Natural killer cell treated with Interleukin-12 subunit alpha and Interleukin-12 subunit beta and Interleukin-15 and Interleukin-18, amount 100 ng/mL, for 72 hours (primary cell): ENCODE results near the gene CACNG1. TPM values are rescaled to one million over a fixed set of nuclear protein-coding genes. Genes with fewer than 3 reads are reported as not detected.

Source experiments
- ATAC-seq, 2 donors: fragments of 150-1000 bp; cut with Tn5 transposase in 1 of 2; sonication (Bioruptor Pico), chemical (Tn5 transposase) in 1 of 2; 2 replicates each; pipeline ENCODE4 v1.10.0; 2021
- DNase-seq: peaks from one replicate; pipeline ENCODE4 v3.0.0; 2022; ENCODE audit warnings: low spot score
- H3K27ac Mint-ChIP-seq, 2 donors: 1 replicate in 1 of 2; 2 replicates in 1 of 2; pipeline ENCODE4 v1.8.0; 2022; ENCODE audit warnings: mixed read lengths in 2 of 2, mild to moderate bottlenecking in 1 of 2, moderate library complexity in 1 of 2
- H3K27me3 Mint-ChIP-seq, 2 donors: 1 replicate in 1 of 2; 2 replicates in 1 of 2; pipeline ENCODE4 v1.8.0; 2022; ENCODE audit warnings: mixed read lengths in 2 of 2
- H3K36me3 Mint-ChIP-seq: one replicate; pipeline ENCODE4 v1.8.0; 2022; ENCODE audit warnings: mixed read lengths
- H3K4me1 Mint-ChIP-seq, 2 donors: 1 replicate in 1 of 2; 2 replicates in 1 of 2; pipeline ENCODE4 v1.8.0; 2022; ENCODE audit warnings: low read depth in 2 of 2, mixed read lengths in 2 of 2, mild to moderate bottlenecking in 1 of 2
- H3K4me3 Mint-ChIP-seq: one replicate; pipeline ENCODE4 v1.8.0; 2022; ENCODE audit warnings: mixed read lengths
- H3K9me3 Mint-ChIP-seq: 2 replicates; pipeline ENCODE4 v1.8.0; 2022; ENCODE audit warnings: mixed read lengths
- total RNA-seq, 2 donors: library from RNA; stranded (reverse); gene quantifications; one replicate each; pipeline ENCODE4 v1.2.3, GENCODE V29; 2022

Gene CACNG1
- total RNA-seq, 2 donors from 2014 or later = not detected

- Mint-ChIP-seq H3K4me1 (peaks cover 4 to 7% of the 10 kb centered on the region in 2 donors), H3K9me3 (no peaks in the 10 kb centered on the region), H3K27me3 (no peaks in the 10 kb centered on the region), H3K27ac (no peak overlapping the region), H3K36me3 (no peaks in the 10 kb centered on the region), H3K4me3 (no peak overlapping the region)
- ATAC-seq (no peak), DNase-seq (no peak)
Observed at GRCh38 chr17:67063141-67063540, 18.8 kb downstream of the CACNG1 start.

- no peak for DNase-seq
- peak overlapping the region in 1 of 2 donors; percentile 43 for H3K27ac Mint-ChIP-seq
- H3K4me1 Mint-ChIP-seq = peaks cover 4 to 7% of the 10 kb centered on the region in 2 donors
- ATAC-seq = no peak
- no peaks in the 10 kb centered on the region for H3K27me3 Mint-ChIP-seq
- H3K9me3 Mint-ChIP-seq = no peaks in the 10 kb centered on the region
- no peak overlapping the region for H3K4me3 Mint-ChIP-seq
- no peaks in the 10 kb centered on the region for H3K36me3 Mint-ChIP-seq
Observed at GRCh38 chr17:67066717-67067116, 22.4 kb downstream of the CACNG1 start.

- H3K36me3 Mint-ChIP-seq = no peaks in the 10 kb centered on the region
- H3K4me3 Mint-ChIP-seq = no peak overlapping the region
Observed at GRCh38 chr17:67067571-67068482, 23.5 kb downstream of the CACNG1 start.

GRCh38 chr17:67068999-67069398 is 24.6 kb downstream of the CACNG1 start:
- no peak for DNase-seq
- H3K9me3 Mint-ChIP-seq = no peaks in the 10 kb centered on the region

More at GRCh38 chr17:67067571-67068482, 23.5 kb downstream of the CACNG1 start:
- ATAC-seq = no peak
- peaks cover 4 to 7% of the 10 kb centered on the region in 2 donors for H3K4me1 Mint-ChIP-seq
- no peaks in the 10 kb centered on the region for H3K9me3 Mint-ChIP-seq
- H3K27me3 Mint-ChIP-seq = no peaks in the 10 kb centered on the region
- no peak for DNase-seq
- no peak overlapping the region for H3K27ac Mint-ChIP-seq

GRCh38 chr17:67069603-67070136 is 25.3 kb downstream of the CACNG1 start:
- no peak for DNase-seq
- H3K36me3 Mint-ChIP-seq = no peaks in the 10 kb centered on the region
- no peaks in the 10 kb centered on the region for H3K27me3 Mint-ChIP-seq
- H3K27ac Mint-ChIP-seq = peak overlapping the region in 1 of 2 donors; percentile 29
- H3K4me1 Mint-ChIP-seq = peaks cover 0 to 7% of the 10 kb centered on the region in 2 donors
- no peaks in the 10 kb centered on the region for H3K9me3 Mint-ChIP-seq
- H3K4me3 Mint-ChIP-seq = no peak overlapping the region
- no peak for ATAC-seq

More at GRCh38 chr17:67068999-67069398, 24.6 kb downstream of the CACNG1 start:
- Mint-ChIP-seq H3K36me3 (no peaks in the 10 kb centered on the region), H3K27ac (peak overlapping the region in 1 of 2 donors; percentile 29), H3K4me3 (no peak overlapping the region), H3K27me3 (no peaks in the 10 kb centered on the region), H3K4me1 (peaks cover 0 to 7% of the 10 kb centered on the region in 2 donors)
- no peak for ATAC-seq

GRCh38 chr17:67071595-67071994 is 27.2 kb downstream of the CACNG1 start:
- H3K4me3 Mint-ChIP-seq = no peak overlapping the region
- no peak for DNase-seq
- no peak overlapping the region for H3K27ac Mint-ChIP-seq
- peaks cover 4 to 11% of the 10 kb centered on the region in 2 donors for H3K4me1 Mint-ChIP-seq
- no peaks in the 10 kb centered on the region for H3K27me3 Mint-ChIP-seq
- peaks cover 4% of the 10 kb centered on the region for H3K36me3 Mint-ChIP-seq
- no peak for ATAC-seq
- H3K9me3 Mint-ChIP-seq = no peaks in the 10 kb centered on the region

GRCh38 chr17:67072885-67073284 is 28.5 kb downstream of the CACNG1 start:
- DNase-seq = no peak
- Mint-ChIP-seq H3K27me3 (no peaks in the 10 kb centered on the region), H3K9me3 (no peaks in the 10 kb centered on the region), H3K4me3 (no peak overlapping the region), H3K27ac (peak overlapping the region in 1 of 2 donors; percentile 30), H3K4me1 (peaks cover 4 to 9% of the 10 kb centered on the region in 2 donors), H3K36me3 (peaks cover 4% of the 10 kb centered on the region)
- ATAC-seq = no peak

GRCh38 chr17:67074781-67075180 is 30.4 kb downstream of the CACNG1 start:
- ATAC-seq (no peak), DNase-seq (no peak)
- Mint-ChIP-seq H3K4me3 (no peak overlapping the region), H3K27ac (no peak overlapping the region), H3K4me1 (peaks cover 10 to 11% of the 10 kb centered on the region in 2 donors), H3K9me3 (no peaks in the 10 kb centered on the region), H3K27me3 (no peaks in the 10 kb centered on the region), H3K36me3 (peaks cover 4% of the 10 kb centered on the region)

GRCh38 chr17:67076290-67076689 is 31.9 kb downstream of the CACNG1 start:
- H3K27me3 Mint-ChIP-seq = no peaks in the 10 kb centered on the region
- no peak overlapping the region for H3K4me3 Mint-ChIP-seq
- H3K36me3 Mint-ChIP-seq = peaks cover 4% of the 10 kb centered on the region
- peak overlapping the region in 1 of 2 donors; percentile 30 for H3K27ac Mint-ChIP-seq
- no peaks in the 10 kb centered on the region for H3K9me3 Mint-ChIP-seq
- DNase-seq (no peak), ATAC-seq (no peak)
- H3K4me1 Mint-ChIP-seq = peaks cover 10 to 19% of the 10 kb centered on the region in 2 donors

- no peak for DNase-seq
- Mint-ChIP-seq H3K27me3 (no peaks in the 10 kb centered on the region), H3K9me3 (no peaks in the 10 kb centered on the region), H3K4me1 (peaks cover 19 to 29% of the 10 kb centered on the region in 2 donors), H3K27ac (peak overlapping the region in 1 of 2 donors; percentile 72), H3K36me3 (peaks cover 4% of the 10 kb centered on the region), H3K4me3 (no peak overlapping the region)
- ATAC-seq = peak in 1 of 2 donors; percentile 48
Observed at GRCh38 chr17:67078292-67078691, 33.9 kb downstream of the CACNG1 start.

- Mint-ChIP-seq H3K27ac (peak overlapping the region in 1 of 2 donors; percentile 72), H3K27me3 (no peaks in the 10 kb centered on the region), H3K4me1 (peaks cover 19 to 28% of the 10 kb centered on the region in 2 donors), H3K4me3 (no peak overlapping the region), H3K36me3 (peaks cover 4% of the 10 kb centered on the region), H3K9me3 (no peaks in the 10 kb centered on the region)
- DNase-seq (no peak), ATAC-seq (no peak)
Observed at GRCh38 chr17:67079491-67079890, 35.1 kb downstream of the CACNG1 start.

- peak in 1 of 2 donors; percentile 31 for ATAC-seq
- peaks cover 19 to 28% of the 10 kb centered on the region in 2 donors for H3K4me1 Mint-ChIP-seq
- no peaks in the 10 kb centered on the region for H3K9me3 Mint-ChIP-seq
- H3K27me3 Mint-ChIP-seq = no peaks in the 10 kb centered on the region
- H3K4me3 Mint-ChIP-seq = no peak overlapping the region
- DNase-seq = no peak
- H3K36me3 Mint-ChIP-seq = peaks cover 8% of the 10 kb centered on the region
- peak overlapping the region in 1 of 2 donors; percentile 72 for H3K27ac Mint-ChIP-seq
Observed at GRCh38 chr17:67080804-67081203, 36.5 kb downstream of the CACNG1 start.

- DNase-seq (no peak), ATAC-seq (peak; percentile 38 to 52)
- Mint-ChIP-seq H3K27me3 (no peaks in the 10 kb centered on the region), H3K27ac (peak overlapping the region; percentile 71 to 72), H3K9me3 (no peaks in the 10 kb centered on the region), H3K4me1 (peaks cover 15 to 25% of the 10 kb centered on the region in 2 donors), H3K36me3 (peaks cover 6% of the 10 kb centered on the region), H3K4me3 (no peak overlapping the region)
Observed at GRCh38 chr17:67082107-67082506, 37.8 kb downstream of the CACNG1 start.

GRCh38 chr17:67085406-67085805 is 41.1 kb downstream of the CACNG1 start:
- no peak overlapping the region for H3K4me3 Mint-ChIP-seq
- no peak for DNase-seq
- no peak for ATAC-seq
- peak overlapping the region in 1 of 2 donors; percentile 76 for H3K27ac Mint-ChIP-seq
- H3K4me1 Mint-ChIP-seq = peaks cover 21 to 34% of the 10 kb centered on the region in 2 donors
- no peaks in the 10 kb centered on the region for H3K9me3 Mint-ChIP-seq
- peaks cover 6% of the 10 kb centered on the region for H3K36me3 Mint-ChIP-seq
- no peaks in the 10 kb centered on the region for H3K27me3 Mint-ChIP-seq
